Measurements from ENCODE around the gene ZFP90.

GRCh38 chr16:68524069-68524820 is 14.8 kb upstream of the ZFP90 start:
- TF ChIP-seq CTCF (IDR thresholded peaks at IDR 0.05) (no peak), POLR2A (IDR thresholded peaks at IDR 0.05) (no peak), POLR2AphosphoS5 (IDR thresholded peaks at IDR 0.05; ENCODE audit: insufficient read depth in 1 of 2, low read depth in 1 of 2) (no peak)

Measured in vagina (tissue), 2 donors.